ENCODE data around the gene PRSS27.
"Not testable (repeated sequence)": the region's sequence is repeated elsewhere in the genome, so short reads cannot be mapped to it uniquely, and the experiment has no call there.

The PRSS27 gene

DNA sequence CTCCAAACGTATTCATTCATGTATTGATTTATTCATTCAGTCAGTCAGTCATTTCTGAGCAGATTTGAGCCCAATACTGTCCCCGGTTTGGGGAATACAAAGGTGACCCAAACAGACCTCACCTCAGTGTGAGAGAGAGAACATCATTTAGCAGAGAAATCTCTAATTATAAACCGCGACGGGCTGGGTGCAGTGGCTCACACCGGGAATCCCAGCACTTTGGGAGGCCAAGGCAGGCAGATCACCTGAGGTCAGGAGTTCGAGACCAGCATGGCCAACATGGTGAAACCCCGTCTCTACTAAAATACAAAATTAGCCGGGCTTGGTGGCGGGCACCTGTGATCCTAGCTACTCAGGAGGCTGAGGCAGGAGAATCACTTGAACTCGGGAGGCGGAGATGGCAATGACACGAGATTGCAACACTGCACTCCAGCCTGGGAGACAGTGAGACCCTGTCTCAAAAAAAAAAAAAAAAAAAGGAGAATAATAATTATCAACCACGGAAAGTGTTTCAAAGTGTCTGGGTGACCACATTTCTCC, 1.7 kb upstream of the PRSS27 start:
- not testable (repeated sequence) for DNase-seq

DNA sequence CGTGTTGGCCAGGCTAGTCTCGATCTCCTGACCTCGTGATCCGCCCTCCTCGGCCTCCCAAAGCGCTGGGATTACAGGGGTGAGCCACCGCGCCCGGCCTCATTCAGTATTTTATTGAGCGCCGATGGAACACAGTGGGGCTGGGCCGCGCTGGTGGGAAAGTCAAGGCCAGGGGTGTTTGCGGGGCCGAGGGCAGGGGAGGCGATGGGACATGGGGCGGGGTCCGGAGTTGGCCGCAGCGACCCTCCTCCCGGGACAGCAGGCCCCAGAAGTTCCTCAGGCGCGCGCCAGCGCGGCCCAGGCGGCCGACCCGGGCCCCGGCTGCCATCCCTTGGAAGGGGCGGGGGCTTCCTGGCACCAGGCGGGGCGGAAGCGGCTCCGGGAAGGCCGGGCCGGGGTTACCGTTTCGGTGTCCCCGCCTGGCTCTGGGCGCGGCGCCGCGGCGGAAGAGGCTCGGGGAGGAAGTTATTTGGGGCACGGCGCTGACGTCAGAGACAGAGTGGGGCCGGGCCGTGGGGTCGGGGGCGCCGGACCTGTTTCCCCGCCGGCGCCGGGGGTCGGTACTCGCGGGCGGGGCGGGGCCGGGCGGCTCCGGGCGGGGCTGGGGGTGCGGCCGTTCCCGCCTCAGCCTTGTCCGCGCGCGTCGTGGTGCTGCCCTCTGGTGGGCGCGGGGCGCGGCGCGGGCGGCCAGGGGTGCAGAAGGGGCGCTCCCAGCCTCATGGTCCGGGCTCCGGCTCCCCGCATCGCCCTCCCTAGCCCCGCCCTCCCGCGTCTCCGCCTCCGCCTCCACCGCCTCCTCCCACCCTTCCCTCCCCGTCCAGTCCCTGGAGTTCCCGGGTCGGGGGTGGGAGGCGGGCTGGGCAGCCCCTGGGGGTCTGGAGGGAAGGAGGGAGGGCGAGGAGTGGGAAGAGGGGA, 952 bp upstream of the PRSS27 start:
- DNase-seq = peak; percentile 93

DNA sequence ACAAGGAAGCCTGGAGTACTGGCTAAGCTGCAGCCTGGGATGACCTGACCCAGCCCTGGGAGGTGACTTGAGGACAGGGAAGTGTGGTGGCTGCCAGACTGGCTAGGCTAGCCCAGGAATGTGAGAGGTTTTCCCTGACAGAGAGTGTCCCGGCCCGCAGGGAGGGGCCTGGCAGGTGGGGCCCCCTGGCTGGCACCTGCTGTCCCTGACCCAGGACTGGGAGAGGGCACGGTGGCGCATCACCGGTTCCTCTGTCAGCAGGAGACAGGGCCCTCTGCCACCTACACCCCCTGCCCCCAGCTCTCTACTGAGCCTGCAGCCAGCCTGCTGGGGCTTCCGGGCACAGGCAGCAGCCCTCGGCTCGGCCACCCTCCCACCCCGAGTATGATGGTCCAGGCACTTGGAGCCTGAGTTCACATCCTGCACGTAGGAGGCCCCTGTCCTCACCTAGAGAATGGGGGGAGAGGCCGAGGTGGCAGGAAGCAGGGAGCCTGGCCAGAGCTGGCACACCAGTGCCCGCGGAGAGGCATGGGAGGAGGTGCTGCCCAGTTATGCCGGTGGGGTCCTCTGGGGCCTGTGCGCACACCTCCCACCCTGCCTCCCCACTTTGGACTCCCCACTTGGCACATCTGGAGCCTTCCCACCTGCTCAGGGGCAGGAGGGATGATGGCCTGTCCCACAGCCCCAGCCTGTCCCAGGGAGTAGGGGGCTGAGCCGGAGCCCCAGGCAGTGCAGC, 528 bp downstream of the PRSS27 start:
- peak; percentile 77 for DNase-seq

DNA sequence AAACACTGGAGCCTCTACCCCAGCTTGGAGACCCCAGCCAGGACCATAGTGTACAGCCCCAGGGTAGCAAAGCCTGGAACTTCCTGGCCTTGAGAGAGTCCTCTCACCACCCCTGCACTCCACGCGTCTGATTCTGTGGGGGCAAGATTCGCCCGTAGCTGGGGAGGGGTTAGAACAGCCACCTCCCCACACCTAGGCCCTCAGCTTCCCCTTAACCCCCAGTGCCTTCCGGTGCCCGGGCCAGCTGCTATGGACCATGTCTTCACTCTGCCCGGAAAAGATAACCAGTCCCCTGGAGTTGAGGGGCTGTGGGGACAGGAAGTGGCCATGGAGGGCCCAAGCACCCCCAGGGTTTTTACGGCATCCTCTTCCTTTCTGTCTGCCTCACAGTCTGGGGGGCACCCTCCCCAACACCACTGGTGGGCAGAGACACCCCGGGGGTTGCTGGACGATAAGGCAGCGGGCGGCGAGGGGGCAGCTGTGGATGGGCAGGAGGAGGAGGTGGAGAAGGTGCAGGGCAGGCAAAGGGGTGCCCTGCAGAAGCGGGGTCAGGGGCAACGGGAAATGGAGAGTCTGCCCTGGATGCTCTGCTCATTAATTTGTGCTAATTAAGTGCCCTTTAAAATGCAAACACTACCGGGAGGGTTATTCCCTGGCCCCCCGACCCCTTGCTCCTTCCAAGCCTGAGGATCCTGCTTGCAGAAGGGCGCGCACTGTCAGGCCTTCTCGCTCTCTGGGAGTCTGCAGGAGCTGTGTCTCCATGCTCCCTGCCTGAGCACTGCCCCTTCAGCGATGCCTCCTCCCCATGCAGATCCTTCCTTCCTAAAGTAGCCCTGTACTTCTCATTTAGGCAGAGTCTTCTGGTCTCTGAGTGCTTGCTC, 2.4 kb downstream of the PRSS27 start:
- DNase-seq = no peak

DNA sequence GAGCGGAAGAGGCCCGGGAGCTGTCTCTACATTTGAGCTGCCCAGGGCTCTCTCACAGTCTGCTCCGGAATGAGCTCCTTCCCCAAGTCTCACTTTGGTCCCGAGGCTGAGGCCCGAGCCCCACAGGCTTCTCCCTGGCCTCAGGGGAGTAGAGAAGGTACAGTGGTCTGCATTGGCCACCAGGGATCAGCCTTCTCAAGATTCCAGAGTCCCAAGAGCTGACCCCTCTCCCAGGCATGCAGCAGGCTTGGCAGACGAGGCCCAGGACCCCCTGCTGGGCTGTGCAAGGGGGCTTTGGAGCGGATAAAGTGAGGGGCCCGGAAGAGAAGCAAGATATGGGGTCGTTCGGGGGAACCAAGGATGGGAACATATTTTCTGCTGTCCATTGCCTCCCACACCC, 3.1 kb downstream of the PRSS27 start:
- DNase-seq = no peak

DNA sequence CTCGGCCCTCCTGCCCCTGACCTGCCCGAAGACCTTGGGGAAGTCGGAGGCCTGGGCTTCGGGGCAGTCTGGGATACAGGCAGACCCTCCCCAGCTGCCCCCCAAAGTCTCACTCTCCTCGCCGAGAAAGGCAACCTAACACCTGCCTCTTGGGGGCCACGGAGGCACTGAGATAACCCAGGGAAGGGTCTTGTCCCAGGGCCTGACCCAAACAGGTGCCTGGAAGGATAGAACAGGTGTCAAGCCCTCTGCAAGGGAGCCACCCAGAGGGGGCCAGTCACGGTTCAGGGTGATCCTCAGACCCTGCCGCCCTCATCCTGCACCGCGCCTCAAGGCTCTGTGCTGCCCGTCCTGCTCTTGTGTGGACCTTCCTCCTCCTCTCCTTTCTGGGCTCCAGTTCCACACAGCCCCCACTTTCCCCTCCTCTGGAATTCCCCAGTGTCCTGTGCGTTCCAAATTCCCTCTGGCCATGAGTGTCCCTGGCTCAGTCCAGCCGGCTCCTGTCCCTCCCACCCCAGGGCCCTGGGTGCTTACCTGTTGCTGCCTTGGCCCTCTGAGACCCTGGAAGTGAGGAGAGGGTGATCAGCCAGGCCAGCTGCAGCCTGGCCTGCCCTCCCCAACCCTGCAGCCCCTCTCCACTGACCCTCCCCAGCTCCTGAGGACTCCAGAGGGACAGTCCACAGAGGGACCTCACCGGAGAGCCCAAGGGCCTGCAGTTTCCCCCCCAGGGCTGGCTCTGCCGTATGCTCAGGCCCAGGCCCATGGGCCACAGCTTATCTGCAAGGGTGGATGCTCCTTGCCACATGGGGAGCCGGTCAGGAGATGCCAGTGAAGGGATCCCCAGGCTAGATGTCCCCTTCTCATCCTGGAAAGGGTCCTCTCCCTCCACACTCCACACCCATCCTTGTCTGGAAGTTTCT, 3.8 kb downstream of the PRSS27 start:
- DNase-seq = no peak

DNA sequence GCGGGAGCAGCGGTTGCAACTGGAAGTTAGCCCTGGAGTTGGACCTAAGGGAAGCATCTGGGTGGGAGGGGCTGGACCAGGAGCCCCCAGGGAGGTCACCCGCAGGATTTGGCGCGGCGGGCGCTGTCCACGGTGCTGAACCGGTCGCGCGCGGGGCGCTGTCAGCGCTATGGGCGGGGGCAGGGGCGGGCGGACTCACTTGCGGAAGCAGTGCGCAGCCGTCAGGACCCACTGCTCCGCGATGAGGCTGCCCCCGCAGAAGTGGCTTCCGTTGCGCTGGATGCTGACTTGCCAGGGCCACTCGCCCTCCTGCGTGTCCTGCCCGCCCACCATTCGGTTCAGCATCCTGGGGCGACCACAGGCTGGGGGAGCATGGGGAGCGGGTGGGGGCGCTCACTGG, 4.5 kb downstream of the PRSS27 start:
- peak; percentile 56 for DNase-seq

DNA sequence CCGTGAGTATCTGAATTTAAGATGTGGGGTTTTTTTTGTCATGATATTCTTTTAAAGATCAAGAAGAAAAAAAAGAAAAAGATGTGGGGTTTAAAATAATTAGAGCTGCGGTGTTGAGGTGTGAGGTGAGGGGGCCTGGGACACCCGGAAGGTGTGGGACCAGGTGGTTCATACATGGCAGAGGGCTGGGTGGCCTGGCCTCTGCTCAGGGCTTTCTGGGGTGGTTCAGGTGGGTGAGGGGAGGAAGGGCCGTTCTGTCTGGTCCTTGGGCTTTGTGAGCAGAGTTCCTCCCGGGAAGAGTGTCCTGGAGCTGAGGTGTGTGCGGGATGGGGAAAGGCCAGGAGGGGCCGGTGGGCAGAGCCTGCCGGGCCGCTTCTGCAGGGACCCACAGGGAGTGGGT, 5.0 kb downstream of the PRSS27 start:
- peak; percentile 47 for DNase-seq

DNA sequence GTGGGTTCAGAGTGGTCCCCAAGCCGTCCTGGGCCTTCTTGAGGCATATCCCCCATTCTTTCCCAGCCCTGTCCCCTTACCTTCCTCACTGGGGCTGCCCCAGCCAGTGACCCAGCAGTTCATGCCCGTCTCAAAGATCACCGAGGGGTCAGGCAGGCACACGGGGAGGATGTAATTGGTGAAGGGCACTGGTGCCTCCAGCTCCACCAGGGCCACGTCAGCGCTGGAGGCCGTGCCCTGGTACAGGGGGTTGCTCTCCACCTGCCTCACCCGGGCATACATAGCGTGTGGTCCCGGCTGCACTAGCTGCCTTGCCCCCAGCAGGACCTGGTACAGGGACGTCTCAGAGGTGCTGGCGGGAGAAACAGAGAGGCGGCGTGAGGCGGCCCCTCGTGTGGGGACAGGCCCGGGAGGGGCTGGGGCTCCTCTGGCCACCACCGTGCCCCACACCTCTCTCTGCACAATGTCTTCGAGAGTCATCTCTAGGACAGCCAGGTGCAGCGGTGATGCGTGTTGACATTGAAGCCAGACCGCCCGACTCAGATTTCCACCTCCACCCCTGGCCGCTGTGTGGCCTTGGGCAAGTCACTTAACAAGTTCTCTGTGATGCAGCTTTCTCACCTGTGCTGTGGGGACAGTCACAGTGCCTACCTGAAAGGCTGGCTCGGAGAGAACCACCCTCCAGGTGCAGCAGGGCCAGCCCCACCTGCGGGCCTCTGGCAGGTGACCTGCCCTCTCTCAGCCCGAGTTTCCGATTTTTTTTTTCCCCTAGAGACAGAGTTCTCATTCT, 5.8 kb downstream of the PRSS27 start:
- DNase-seq = peak; percentile 95

DNA sequence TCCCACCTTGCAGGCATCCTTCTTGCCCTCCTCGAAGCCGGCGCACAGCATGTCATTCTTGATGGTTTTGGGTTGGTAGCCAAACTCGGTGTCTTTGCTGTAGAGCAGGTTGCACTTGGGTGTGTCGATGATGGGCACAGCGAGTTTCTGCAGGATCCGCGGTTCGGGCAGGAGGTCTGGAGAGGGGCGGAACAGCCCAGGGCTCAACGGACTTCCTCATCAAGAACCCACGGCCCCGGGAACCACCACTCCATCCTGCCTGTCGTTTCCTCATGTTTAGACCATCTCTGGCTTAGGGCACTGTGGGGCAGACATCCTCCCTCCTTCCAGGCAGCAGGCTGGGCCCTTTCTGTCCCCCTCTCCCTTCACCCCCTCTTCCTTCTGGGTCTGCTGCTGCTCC, 6.5 kb downstream of the PRSS27 start:
- no peak for DNase-seq

DNA sequence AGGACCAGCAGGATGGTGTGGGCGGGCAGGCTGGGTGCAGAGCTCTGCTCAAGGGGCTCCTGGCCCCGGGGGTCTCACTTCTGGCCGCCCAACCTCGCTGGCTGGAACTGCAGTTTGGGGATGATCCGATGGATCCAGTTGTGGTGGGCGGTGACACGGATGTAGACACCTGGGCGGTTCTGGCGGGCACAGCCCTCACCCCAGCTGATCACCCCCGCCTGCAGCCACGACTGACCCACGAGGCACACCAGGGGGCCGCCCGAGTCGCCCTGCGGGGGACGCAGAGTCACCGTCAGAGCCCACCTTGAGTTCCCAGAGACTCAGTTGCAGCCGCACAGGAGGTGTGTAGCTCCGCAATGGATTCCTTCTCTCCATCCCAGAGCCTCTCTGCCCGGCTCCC, 7.5 kb downstream of the PRSS27 start:
- DNase-seq = no peak

DNA sequence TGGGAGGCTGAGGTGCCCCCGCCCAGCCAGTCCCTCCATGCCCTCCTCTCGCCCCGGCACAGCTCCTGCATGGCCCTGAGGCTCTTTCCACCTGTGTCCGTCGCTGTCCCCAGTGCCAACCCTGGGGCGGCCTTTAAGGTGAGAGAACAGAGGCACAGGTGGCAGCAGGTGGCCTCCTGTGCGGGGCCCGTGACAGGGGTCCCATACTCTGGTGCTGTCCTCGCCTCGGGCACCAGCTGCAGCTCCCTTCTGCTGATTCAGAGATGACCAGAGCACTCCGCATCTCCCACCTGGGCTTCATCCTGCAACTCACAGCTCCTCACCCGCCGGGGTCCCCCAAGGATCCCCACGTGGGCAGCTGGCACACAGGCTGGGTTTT, 8.0 kb downstream of the PRSS27 start:
- no peak for DNase-seq

DNA sequence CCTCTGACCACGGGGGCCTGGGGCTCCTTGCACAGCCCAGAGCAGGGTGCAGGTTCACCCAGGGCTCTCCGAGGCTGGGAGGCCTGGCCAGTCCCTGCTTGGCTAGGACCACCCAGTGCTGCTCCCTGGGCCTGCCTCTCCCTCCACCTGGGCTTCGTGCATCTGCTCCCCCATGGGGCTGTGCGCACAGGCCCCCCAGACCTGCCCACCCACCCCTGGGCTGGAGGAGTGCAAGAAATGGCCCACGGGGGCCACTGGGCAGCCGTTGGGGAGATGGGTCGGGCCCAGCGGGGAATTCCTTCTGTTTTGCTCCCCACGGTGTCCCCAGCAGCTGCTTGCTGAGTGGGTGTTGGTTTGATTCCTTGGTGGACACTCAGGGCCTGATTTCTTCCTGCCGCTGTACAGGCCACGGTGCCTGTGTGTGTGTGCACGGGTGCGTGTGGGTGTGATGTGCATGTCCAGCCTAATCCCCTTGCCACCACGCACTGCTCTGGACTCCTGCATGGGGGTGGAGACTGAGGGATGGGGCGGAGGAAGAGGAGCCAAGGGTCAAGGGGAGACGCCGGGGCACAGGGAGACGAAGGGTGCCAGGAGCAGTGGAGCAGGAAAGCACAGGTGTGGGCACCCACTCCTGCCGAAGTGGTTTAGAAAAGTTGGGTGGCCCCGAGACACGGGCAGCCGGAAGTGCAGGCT, 8.5 kb downstream of the PRSS27 start:
- DNase-seq = no peak

DNA sequence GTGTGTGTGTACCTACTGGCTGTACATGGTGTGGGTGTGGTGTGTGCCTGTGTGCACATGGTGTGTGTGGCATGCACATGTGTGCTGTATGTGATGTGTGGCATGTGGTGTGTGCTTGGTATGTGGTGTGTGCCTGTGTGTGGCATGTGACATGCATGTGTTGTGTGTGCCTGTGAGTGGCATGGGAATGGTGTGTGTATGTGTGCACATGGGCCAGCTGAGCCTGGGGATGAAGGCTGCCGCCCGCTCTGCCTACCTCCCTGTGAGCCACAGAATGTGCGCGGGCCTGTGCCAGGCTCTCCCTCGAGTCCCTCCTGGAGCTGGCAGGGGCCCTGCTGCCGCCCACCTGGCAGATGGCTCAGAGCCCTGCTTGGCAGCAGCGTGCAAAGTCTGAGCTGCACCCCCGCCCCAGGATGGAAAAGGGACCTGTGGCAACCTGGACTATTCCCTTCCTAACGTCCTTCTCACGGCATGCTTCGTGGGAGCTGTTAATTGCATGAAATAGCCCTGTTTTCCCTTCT, 9.3 kb downstream of the PRSS27 start:
- no peak for DNase-seq

DNA sequence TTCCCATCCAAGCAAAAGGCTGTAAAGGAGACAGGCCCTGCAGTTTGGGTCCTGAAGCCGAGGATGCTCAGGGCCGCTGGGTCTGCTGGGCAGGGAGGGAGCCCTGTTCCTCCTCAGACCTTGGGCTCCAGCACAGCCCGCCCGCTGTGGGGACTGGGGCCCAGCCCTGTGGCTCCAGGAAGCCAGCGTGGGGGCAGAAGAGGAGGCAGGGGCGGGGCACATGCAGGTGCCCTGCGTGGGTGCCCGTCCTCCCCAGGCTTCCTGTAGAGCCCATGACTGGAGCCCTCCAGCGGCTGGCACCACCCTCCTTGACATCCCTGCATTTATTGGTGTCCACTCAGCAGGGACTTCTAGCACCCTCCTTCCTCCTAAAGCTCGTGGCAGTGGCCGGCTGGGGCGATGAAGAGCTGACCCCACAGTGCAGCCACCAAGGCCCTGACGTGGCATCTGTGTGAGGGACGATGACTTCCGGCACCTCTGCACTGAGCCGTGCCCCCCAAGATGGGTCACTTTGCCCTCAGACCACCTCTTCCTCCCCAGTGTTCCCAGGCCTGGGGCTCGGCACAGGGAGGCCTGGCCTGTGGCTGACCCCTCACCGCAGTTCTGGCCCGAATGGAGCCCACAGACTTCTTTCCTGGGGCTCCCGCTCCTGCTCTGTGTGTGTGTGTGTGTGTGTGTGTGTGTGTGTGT, 9.9 kb downstream of the PRSS27 start:
- no peak for DNase-seq

DNA sequence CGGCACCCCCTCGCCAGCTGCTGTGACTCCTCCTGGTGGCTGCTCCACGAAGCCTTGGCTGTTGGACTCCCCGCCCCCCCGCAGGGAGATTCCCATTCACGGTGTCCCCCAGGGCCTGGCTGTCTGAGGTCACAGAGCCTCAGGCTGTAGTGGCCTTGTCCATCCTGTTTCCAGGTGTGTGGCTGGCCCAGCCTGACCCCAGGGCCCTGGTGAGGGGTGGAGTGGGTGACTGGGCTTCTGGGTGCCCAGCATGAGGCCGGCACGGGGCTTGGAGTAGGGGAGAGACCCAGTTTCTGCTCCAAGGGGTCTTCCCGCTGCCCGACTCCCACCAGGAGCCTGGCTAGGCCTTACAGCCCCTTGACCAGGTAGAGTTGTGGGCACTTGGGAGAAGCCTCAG, 10.4 kb downstream of the PRSS27 start:
- DNase-seq = no peak

DNA sequence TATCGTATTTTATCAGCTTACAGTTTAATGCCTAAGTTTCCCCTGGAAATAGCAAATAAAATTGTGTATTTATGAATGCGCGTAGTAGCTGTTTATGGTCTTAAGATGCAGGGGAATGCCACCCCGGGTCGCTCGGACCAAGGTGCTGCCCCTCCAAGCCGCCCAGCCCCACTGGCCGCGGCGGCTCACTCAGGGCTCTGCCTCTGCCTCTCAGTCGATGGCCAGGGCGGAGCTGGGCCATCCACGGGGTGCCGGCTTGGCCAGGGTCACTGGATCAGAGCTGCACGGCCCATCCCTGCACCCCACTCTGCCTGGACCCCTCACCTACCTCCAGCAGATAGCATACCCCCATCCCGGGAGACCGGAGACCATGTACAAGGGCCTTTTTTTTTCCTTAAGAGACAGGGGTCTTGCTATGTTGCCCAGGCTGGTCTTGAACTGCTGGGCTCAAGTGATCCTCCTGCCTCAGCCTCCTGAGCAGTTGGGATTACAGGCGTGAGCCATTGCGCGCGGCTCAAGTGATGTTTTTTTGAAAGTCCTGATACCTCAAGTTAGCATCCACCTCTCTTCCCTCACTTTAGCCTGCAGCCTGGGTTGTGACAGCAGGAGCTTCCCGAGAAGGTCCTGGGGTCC, 11.0 kb downstream of the PRSS27 start:
- DNase-seq = no peak

DNA sequence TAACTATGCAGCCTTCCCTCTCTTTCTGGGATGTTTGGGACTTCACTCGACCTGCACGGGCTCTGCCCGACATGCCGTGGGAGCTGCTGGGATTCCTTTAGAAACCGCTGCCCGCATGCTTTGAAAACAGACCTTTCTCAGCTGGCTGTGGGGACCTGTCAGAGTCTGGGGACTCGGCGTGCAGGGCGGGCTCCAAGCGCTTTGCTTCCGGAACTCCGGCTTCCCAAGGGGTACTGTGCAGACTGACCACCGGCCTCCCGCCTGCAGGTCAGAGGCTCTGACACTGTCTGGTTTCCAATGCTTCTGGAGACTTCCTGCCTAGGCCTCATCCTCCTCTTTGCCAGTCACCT, 11.8 kb downstream of the PRSS27 start:
- no peak for DNase-seq

Measured in DMS53 (cell line).